GM23338 (cell line): ENCODE data around the gene NLGN1.

Experiments
- CREB1 ChIP-seq: fragments of 250-450 bp; sonication (Bioruptor Pico); IDR thresholded peaks from 2 replicates; pipeline ENCODE4 v1.5.0; 2020; ENCODE audit warnings: low read depth, mild to moderate bottlenecking, moderate library complexity
- EZH2 ChIP-seq: fragments of 200-600 bp; sonication (generic); IDR thresholded peaks from one replicate; pipeline ENCODE4 v1.8.0; 2017; ENCODE audit warnings: antibody characterized with exemption, mild to moderate bottlenecking, low read depth; ENCODE audit not compliant: unreplicated experiment
- EZH2phosphoT487 ChIP-seq: fragments of 200-600 bp; sonication (generic); IDR thresholded peaks from one replicate; pipeline ENCODE4 v1.8.1; 2018; ENCODE audit warnings: antibody characterized with exemption; ENCODE audit not compliant: unreplicated experiment
- JUNB ChIP-seq: IDR thresholded peaks from one replicate; pipeline ENCODE4 v1.6.1; 2016; ENCODE audit warnings: antibody characterized with exemption; ENCODE audit not compliant: unreplicated experiment
- NANOG ChIP-seq: IDR thresholded peaks from 2 replicates; pipeline ENCODE4 v1.6.1; 2016; ENCODE audit warnings: antibody characterized with exemption, borderline replicate concordance
- POLR2AphosphoS5 ChIP-seq: IDR thresholded peaks from 2 replicates; pipeline ENCODE4 v1.6.1; 2016; ENCODE audit warnings: antibody characterized with exemption, low read depth
- REST ChIP-seq: IDR thresholded peaks from one replicate; pipeline ENCODE4 v1.6.1; 2018; ENCODE audit warnings: antibody characterized with exemption; ENCODE audit not compliant: unreplicated experiment
- STAT1 ChIP-seq: IDR thresholded peaks from one replicate; pipeline ENCODE4 v1.6.1; 2016; ENCODE audit warnings: antibody characterized with exemption; ENCODE audit not compliant: unreplicated experiment
- ZNF114 ChIP-seq: fragments of 250-450 bp; sonication (Bioruptor Pico); IDR thresholded peaks from 2 replicates; pipeline ENCODE4 v1.5.0; 2020; ENCODE audit warnings: mild to moderate bottlenecking, moderate library complexity
- ZNF331 ChIP-seq: fragments of 250-450 bp; sonication (Bioruptor Pico); IDR thresholded peaks from 2 replicates; pipeline ENCODE4 v1.5.0; 2020; ENCODE audit warnings: low read depth, mild to moderate bottlenecking, moderate library complexity
- TF ChIP-seq, protein P1 (sequence below), 2 experiments: fragments of 200-600 bp in 1 of 2; sonication (generic) in 1 of 2; conservative IDR thresholded peaks; 2 replicates each; pipeline versions ENCODE4 v1.5.1 to v1.6.1; 2016 to 2017; ENCODE audit warnings: antibody characterized with exemption in 2 of 2, low read depth in 2 of 2, mild to moderate bottlenecking in 2 of 2, moderate library complexity in 1 of 2
- TF ChIP-seq, protein P2 (sequence below): IDR thresholded peaks from 2 replicates; pipeline ENCODE4 v1.6.1; 2016; ENCODE audit warnings: antibody characterized with exemption

DNA sequence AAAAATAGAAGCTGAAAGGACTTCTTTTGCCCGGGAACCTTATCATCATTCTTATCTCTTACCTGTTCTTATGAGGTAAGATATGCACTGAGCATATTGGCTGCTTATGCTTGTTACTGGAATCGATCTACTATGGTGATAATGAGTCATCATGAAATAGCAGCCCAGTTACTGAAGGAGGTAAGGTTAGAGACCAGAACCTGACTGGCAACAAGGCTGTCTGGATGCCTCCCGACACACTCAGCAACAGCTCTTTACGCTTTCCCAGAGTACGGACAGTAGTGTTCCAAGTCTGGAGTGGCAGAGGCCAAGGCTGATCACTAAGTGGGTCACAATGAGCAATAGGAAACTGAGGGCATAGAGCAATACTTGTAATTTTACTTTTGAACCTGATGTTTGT is 314.1 kb downstream of the NLGN1 start:
- TF ChIP-seq, protein P1, sequence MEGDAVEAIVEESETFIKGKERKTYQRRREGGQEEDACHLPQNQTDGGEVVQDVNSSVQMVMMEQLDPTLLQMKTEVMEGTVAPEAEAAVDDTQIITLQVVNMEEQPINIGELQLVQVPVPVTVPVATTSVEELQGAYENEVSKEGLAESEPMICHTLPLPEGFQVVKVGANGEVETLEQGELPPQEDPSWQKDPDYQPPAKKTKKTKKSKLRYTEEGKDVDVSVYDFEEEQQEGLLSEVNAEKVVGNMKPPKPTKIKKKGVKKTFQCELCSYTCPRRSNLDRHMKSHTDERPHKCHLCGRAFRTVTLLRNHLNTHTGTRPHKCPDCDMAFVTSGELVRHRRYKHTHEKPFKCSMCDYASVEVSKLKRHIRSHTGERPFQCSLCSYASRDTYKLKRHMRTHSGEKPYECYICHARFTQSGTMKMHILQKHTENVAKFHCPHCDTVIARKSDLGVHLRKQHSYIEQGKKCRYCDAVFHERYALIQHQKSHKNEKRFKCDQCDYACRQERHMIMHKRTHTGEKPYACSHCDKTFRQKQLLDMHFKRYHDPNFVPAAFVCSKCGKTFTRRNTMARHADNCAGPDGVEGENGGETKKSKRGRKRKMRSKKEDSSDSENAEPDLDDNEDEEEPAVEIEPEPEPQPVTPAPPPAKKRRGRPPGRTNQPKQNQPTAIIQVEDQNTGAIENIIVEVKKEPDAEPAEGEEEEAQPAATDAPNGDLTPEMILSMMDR (conservative IDR thresholded peaks at IDR 0.05; ENCODE audit: low read depth in 2 of 2): no peak
- TF ChIP-seq EZH2: no peak
- TF ChIP-seq REST: no peak
- TF ChIP-seq CREB1: no peak
- TF ChIP-seq POLR2AphosphoS5: no peak
- TF ChIP-seq EZH2phosphoT487: no peak
- TF ChIP-seq NANOG: no peak
- TF ChIP-seq STAT1: no peak
- TF ChIP-seq, protein P2, sequence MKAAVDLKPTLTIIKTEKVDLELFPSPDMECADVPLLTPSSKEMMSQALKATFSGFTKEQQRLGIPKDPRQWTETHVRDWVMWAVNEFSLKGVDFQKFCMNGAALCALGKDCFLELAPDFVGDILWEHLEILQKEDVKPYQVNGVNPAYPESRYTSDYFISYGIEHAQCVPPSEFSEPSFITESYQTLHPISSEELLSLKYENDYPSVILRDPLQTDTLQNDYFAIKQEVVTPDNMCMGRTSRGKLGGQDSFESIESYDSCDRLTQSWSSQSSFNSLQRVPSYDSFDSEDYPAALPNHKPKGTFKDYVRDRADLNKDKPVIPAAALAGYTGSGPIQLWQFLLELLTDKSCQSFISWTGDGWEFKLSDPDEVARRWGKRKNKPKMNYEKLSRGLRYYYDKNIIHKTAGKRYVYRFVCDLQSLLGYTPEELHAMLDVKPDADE: no peak
- no peak for TF ChIP-seq ZNF114 (CRISPR knock-in tag)
- TF ChIP-seq JUNB: no peak
- TF ChIP-seq ZNF331 (CRISPR knock-in tag): no peak
